ENCODE measurements around the gene OR4D2.
"Not testable (repeated sequence)": the region's sequence is repeated elsewhere in the genome, so short reads cannot be mapped to it uniquely, and the experiment has no call there.

The OR4D2 gene

DNA sequence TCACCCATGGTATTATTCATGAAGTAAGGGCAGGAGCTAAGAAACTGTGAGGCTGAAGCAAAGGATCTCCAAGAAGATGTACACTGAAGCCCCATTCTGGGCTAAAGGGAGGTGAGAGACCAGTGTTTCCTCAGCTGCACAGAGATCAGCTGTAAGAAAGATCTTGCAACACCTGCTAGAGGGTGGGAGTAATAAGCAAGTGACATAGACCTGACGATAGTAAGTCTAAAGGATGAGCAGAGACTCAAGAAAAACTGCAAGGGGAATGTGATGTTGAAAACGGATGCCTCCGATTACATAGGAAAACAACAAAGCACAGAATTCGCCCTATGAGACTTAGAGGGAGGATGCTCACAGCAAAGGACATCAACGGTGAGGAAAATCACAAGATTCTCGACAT lies at the start of gene OR4D2:
Gene OR4D2 (plus strand): TSS at position 301 of the 400 bp plus-strand sequence. CDS start 2,674 bp downstream, outside the sequence.
- no peak for DNase-seq

DNA sequence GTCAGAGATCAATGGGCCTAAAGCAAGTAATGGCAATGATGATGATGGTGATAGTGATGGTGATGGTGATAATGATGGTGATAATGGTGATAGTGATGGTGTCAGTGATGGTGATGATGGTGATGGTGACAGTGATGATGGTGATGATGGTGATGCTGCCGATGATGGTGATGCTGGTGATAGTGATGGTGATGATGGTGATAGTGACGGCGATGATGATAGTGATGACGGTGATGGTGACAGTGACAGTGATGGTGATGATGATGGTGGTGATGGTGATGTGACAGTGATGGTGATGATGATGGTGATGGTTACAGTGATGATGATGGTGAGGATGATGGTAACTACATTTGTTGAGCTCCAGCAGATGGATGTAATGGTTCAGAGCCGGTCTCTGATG lies 49.4 kb upstream of the OR4D2 start:
- no peak for DNase-seq

- DNase-seq, result no peak
Observed at GRCh38 chr17:58119491-58119890, 47.3 kb upstream of the OR4D2 start.

DNA sequence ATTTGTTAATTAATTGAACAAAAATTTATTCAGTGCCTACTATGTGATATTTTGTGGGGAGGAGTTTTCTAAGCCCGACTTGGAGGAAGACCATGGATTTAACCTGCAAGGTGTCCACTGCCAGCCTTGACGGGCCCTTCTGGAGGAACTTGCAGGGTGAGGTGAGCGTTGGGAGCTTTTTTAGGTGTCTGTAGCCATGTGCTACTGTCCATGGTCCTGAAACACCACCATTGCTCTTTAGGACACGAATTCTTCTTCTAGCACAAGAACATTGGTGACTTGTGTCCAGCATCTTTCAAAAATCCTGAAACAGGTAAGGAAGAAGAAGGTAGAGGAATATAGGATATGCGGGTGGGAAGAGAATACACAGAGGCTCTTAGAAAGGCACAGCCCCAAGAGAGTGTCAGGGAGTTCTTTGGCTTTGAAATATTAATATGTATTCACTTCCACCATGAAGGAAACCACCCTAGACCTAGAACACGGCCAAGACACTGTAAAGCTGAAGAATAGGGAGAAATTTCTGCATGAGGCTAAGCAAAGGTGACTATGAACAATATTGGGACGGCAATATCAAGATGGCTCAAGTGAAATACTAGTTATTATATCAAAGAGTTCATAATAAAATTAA lies 46.5 kb upstream of the OR4D2 start:
- DNase-seq, result peak; percentile 10

GRCh38 chr17:58121925-58122324 lies 44.9 kb upstream of the OR4D2 start:
- peak; percentile 38 for DNase-seq

GRCh38 chr17:58127846-58128245 lies 38.9 kb upstream of the OR4D2 start:
- DNase-seq, result no peak

DNA sequence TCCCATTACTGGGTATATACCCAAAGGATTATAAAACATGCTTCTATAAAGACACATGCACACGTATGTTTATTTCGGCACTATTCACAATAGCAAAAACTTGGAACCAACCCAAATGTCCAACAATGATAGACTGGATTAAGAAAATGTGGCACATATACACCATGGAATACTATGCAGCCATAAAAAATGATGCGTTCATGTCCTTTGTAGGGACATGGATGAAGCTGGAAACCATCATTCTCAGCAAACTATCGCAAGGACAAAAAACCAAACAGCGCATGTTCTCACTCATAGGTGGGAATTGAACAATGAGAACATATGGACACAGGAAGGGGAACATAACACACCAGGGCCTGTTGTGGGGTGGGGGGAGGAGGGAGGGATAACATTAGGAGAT lies 34.1 kb upstream of the OR4D2 start:
- not testable (repeated sequence) for DNase-seq

DNA sequence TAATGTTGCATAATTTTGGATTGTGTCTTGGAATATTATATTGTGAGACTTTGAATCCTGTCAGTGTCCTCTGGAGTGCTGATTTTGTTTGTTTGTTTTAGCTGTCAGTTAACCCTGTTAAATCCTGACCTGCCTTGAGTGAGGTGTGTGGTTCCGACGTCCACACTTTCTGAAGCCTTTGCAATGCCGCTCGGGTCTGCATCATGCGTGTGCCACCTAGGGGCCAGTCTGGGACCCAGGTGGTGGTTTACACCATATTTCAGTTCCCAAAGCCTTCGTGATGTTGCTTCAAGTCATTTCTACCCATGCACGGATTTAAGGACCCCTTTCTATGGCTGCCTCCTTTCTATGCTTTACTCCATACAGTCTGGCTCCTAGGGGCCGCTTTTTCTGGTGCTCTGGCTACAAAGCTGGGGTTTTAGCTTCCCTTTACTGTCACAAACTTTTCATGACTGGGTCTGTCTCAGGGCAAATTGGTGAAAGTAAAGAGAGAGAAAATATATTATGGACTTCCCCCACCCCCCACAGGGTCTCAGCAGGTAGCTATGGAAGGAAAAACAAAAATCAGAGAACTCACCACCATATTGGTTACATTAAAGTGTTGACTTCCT lies 30.0 kb upstream of the OR4D2 start:
- DNase-seq, result no peak

- DNase-seq, result no peak
Observed at GRCh38 chr17:58141505-58141904, 25.3 kb upstream of the OR4D2 start.

- DNase-seq, result not testable (repeated sequence)
Observed at GRCh38 chr17:58143335-58143734, 23.4 kb upstream of the OR4D2 start.

DNA sequence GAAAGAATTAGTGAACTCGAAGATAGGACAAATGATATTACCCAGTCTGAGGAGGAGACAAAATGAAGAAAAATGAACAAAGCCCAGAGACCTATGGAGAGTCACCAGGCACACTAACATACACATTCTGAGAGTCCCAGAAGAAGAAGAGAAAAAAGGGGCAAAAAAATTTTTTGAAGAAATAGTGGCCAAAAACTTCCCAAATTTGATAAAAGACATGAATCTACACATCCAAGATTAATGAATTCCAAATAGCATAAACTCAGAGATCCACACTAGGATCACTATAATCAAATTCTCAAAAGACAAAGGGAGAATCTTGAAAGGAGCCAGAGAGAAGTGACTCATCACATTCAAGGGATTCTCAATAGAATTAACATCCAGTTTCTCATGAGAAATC lies 22.0 kb upstream of the OR4D2 start:
- no peak for DNase-seq

DNA sequence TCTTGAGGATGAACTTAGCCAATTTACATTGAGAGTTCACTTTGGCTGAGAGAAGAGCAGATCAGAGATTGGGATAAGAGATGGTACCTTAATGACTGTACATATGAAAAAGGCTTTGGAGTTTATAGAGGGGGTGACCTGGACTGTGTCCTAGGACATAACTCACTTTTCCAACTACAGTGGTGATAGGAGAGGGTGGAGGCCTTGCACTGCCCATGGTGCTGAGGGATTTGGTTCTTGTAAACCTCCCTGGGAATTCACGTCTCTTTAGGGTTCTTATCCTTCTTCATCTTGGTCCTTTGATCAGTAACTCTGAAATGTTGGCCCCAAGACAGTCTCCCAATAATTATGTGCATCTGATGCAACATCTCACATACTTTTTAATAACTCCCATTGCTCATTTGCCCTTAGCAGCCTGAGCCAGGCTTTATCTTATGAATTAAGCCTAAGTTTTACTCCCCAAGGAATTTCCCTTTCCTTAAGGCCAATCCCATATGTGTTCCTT lies 18.8 kb upstream of the OR4D2 start, which contains the start of gene OR4D1:
Gene OR4D1 (plus strand): TSS at position 455 of the 505 bp plus-strand sequence. CDS start 6,770 bp downstream, outside the sequence.
- DNase-seq, result no peak

GRCh38 chr17:58148609-58149008 lies 18.2 kb upstream of the OR4D2 start:
- DNase-seq, result no peak

GRCh38 chr17:58150394-58150793 lies 16.4 kb upstream of the OR4D2 start:
- DNase-seq, result no peak

GRCh38 chr17:58153046-58153445 lies 13.7 kb upstream of the OR4D2 start:
- peak; percentile 27 for DNase-seq

GRCh38 chr17:58153671-58154070 lies 13.1 kb upstream of the OR4D2 start:
- DNase-seq, result no peak

DNA sequence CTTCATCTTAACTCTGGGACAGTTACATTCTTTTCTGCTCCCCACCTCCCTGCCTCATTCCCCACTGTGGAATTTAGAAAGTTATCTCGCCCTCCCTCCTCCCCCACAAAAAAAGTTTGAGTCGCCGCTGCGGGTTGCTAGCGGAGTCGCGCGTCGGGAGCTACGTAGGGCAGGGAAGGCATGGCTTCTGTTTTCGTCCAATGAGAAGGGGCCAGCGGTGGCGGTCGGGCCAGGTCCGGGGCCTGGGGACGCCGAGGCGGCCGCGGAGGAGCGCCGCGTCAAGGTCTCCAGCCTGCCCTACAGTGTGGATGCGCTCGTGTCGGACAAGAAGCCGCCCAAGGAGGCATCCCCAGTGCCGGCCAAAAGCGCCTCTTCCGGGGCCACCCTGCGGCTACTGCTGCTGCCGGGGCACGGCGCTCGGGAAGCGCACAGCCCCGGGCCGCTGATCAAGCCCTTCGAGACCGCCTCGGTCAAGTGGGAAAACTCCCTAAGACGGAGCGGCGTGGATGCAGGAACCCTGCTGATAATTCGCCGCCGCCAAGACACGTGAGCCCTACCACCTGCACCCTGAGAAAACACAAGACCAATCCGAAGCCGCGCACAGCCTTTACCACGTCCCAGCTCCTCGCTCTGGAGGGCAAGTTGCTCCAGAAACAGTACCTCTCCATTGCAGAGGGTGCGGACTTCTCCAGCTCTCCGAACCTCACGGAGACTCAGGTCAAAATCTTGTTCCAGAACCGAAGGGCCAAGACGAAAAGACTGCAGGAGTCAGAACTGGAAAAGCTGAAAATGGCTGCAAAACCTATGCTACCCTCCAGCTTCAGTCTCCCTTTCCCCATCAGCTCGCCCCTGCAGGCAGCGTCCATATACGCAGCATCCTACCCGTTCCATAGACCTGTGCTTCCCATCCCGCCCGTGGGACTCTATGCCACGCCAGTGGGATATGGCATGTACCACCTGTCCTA lies 9.7 kb upstream of the OR4D2 start:
- DNase-seq, result no peak

DNA sequence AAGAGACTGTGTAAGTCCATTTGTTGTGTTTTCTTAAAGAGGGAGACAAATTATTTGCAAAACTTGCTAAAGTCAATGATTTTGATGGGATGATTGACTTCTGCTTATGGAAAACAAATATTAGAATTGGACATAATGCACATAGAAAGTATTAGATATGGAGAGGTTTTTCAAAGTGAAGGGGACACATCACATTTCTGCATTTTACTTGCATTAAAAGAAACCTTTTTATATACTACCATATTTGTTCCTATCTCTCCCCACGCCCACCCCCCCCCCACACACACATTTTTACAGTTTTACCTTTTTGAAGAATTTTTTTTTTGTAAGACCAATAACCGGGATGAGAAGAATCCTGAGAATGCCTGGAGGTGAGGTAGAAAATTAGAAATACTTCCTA lies 8.6 kb upstream of the OR4D2 start:
- DNase-seq, result no peak

DNA sequence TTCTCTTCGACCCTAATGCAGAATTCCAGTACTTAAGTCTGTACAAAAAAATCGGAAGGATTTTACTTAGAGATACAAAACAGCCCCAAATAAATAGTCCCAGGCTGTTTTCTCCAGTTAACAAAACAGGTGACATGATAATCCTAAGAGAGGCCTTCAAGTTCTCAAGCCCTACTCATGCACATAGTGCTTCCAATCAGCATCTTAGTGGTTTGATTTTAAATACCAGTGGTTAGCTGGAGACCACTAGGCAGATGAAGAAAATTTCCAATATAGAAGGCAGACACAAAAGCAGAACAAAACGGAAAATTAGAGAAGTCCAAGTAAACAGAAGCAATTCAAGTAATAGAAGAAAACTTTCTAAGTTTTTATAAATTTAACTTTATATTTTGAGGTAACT lies 5.2 kb upstream of the OR4D2 start:
- DNase-seq, result peak; percentile 73

- no peak for DNase-seq
Observed at GRCh38 chr17:58165981-58166380, 801 bp upstream of the OR4D2 start.

- DNase-seq, result no peak
Observed at GRCh38 chr17:58170622-58171021, 3.8 kb downstream of the OR4D2 start.

DNA sequence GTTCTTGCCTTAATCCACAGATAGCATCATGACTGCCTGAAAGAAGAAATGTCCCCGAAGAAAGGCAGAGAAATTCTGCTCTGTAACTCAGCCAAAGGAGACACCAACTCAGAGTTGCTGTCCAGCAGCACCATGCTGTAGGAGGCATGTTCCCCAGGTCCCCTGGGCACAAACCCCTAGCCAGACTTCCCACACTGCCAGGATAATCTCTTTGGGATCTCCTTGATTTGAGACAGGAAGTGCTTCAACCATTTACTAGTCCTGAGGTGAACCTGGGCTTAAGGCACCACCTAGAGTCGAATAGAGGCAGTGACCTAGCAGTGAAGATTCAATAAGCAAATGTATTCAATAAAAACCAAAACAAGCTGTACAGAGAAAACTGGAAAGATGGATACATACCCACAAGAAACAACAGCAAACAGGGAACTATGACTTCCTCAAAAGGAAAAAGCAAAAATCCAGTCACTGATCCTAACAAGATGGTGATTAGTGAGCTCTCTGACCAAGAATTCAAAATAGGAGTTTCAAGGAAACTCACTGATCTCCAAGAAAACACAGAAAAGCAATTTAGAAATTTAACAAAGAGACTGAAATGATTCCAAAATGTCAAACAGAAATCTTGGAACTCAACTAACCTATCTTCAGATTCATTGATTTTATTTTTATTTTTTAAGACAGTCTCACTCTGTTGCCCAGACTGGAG lies 5.7 kb downstream of the OR4D2 start:
- DNase-seq, result peak; percentile 7

- no peak for DNase-seq
Observed at GRCh38 chr17:58174871-58175270, 8.1 kb downstream of the OR4D2 start.

All from MV-4-11 (cell line).